GM12874 (cell line): ENCODE measurements around the gene LCMT1.
A peak's percentile ranks its signal among the peaks of the same experiment; 100 is the strongest.

Source experiments
- CTCF ChIP-seq: IDR thresholded peaks from 2 replicates; pipeline ENCODE4 v1.5.1; 2011; ENCODE audit warnings: low read depth, mild to moderate bottlenecking, control low read depth, low read length, moderate library complexity; ENCODE audit not compliant: insufficient read depth

Gene LCMT1

GRCh38 chr16:25138130-25138529 lies 26.6 kb downstream of the LCMT1 start:
- no peak for TF ChIP-seq CTCF

GRCh38 chr16:25140459-25140858 lies 28.9 kb downstream of the LCMT1 start:
- TF ChIP-seq CTCF: no peak

DNA sequence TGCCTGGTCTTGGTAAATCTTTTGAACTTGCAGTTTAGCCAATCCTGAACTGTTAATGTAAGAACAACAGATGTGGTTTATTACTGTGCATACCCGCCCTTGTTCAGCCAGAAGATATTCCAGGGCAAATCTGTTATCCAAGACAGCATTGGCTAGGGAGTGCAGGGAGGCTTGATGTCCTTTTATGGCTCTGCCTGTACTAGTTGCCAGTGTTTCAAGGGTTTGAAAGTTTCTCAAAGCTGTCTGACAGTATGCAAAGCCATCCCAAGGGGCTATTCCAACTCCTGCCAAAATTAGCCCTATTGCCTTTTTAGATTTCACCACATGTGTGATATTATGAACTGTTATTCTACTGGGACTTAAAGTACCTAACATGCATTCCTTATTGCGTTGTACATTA lies 30.1 kb downstream of the LCMT1 start:
- no peak for TF ChIP-seq CTCF

GRCh38 chr16:25143928-25144327 lies 32.4 kb downstream of the LCMT1 start:
- 0 out of 2 replicates have a peak, but pooled peaks have one; percentile 5 for TF ChIP-seq CTCF

DNA sequence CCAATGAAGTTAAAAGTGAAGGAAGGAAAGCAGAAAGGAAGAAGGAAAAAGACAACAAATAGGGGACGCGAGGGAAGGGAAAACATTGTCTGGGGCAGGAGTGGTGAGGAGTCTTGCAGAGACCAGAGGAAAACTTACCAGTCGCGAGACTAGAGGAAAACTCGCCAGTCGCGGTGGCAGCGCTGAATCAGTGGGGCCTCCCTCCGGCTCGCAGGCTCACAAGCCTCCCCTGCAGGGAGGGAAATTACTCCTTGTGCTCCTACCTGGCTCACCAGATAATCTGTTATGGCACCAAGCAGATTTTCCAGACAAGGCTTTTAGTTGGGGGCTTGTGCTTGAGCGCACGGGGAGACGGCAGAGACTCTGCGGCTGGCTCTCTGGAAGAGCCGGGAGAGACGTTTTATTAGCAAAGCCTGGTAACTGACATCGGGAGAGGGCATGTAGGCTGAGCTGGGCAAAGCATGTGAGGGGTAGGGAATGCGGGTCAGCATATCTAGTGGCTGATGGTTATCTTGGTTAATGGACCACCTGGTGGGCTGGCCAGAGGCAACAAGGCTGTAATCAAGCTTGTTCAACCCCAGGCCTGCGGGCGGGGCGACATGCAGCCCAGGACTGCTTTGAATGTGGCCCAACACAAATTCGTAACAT lies 37.1 kb downstream of the LCMT1 start:
- TF ChIP-seq CTCF: no peak

GRCh38 chr16:25151996-25152395 lies 40.5 kb downstream of the LCMT1 start:
- TF ChIP-seq CTCF: no peak

- TF ChIP-seq CTCF: no peak
Measured at GRCh38 chr16:25155553-25156460, 44.3 kb downstream of the LCMT1 start.
